ENCODE data around the gene TEAD3.

GRCh38 chr6:35507221-35507620 is 10.3 kb upstream of the TEAD3 start:
- TF ChIP-seq CTCF (IDR thresholded peaks at IDR 0.05) (no peak), POLR2A (IDR thresholded peaks at IDR 0.05) (no peak)
